Globus pallidus (tissue), 1 donor: Measurements from ENCODE around the gene OR5AP2.
"Not testable (repeated sequence)": the region's sequence is repeated elsewhere in the genome, so short reads cannot be mapped to it uniquely, and the experiment has no call there.

Experiments used
- DNase-seq: peaks from one replicate; pipeline ENCODE4 v3.0.0-alpha.2; 2015; ENCODE audit warnings: low spot score

The OR5AP2 gene

GRCh38 chr11:56642339-56642738, at the start of gene OR5AP2:
TSS of gene OR5AP2 (minus strand) at chr11:56642439. CDS start at chr11:56642439, 0 bp downstream.
- DNase-seq, result no peak

GRCh38 chr11:56691179-56691578, 48.9 kb upstream of the OR5AP2 start:
- DNase-seq, result not testable (repeated sequence)

GRCh38 chr11:56688554-56689100, 46.4 kb upstream of the OR5AP2 start:
- no peak for DNase-seq

GRCh38 chr11:56670984-56671383, 28.7 kb upstream of the OR5AP2 start:
- DNase-seq, result no peak

GRCh38 chr11:56663386-56663785, 21.1 kb upstream of the OR5AP2 start, which contains the start of gene OR5AR1:
TSS of gene OR5AR1 (plus strand) at chr11:56663686. CDS start at chr11:56663686, 0 bp downstream.
- no peak for DNase-seq

- DNase-seq, result no peak
Observed at GRCh38 chr11:56659755-56660154, 17.5 kb upstream of the OR5AP2 start.

- no peak for DNase-seq
Observed at GRCh38 chr11:56637500-56637899, 4.7 kb downstream of the OR5AP2 start.

- DNase-seq, result no peak
Observed at GRCh38 chr11:56636861-56637260, 5.4 kb downstream of the OR5AP2 start.

GRCh38 chr11:56632329-56632728, 9.9 kb downstream of the OR5AP2 start:
- no peak for DNase-seq

- DNase-seq, result no peak
Observed at GRCh38 chr11:56625946-56626345, 16.3 kb downstream of the OR5AP2 start.

- peak; percentile 16 for DNase-seq
Observed at GRCh38 chr11:56624661-56625110, 17.6 kb downstream of the OR5AP2 start.

GRCh38 chr11:56611174-56611573, 31.1 kb downstream of the OR5AP2 start:
- DNase-seq, result no peak

- DNase-seq, result not testable (repeated sequence)
Observed at GRCh38 chr11:56592088-56592717, 50.0 kb downstream of the OR5AP2 start.
